HepG2 (cell line): ENCODE measurements around the gene METTL13. TPM values are rescaled to one million over a fixed set of nuclear protein-coding genes. Genes with fewer than 3 reads are reported as not detected.

Experiments used
- ATAC-seq: fragments of 200-7000 bp; cut with Tn5 transposase; 3 replicates; pipeline ENCODE4 v1.9.1; 2020; ENCODE audit warnings: mild to moderate bottlenecking, moderate library complexity
- BruUV-seq: library from RNA; stranded (reverse); fragments of 400-500 nt; replicated peaks from 2 replicates; lab custom pipeline; 2021; lab: Mats Ljungman, UMichigan
- CTCF ChIA-PET: fragments of 300-600 bp; formaldehyde crosslinking; extraction: SDS; loops from one replicate; lab custom pipeline; 2021; ENCODE audit warnings: low total read pairs, inconsistent platforms, low intra/inter-chr PET ratio; lab: Yijun Ruan, JAX
- POLR2A ChIA-PET: fragments of 350-600 bp; sonication (Branson Sonifier 250); formaldehyde crosslinking; loops from one replicate; lab custom pipeline; 2020; ENCODE audit warnings: antibody characterized with exemption, inconsistent platforms; lab: Yijun Ruan, JAX
- DNase-seq: peaks from one replicate; pipeline ENCODE4 v3.0.0-alpha.2; 2015; ENCODE audit warnings: low spot score
- FAIRE-seq: peaks from 3 replicates; lab custom pipeline; 2011; peaks lifted over from hg19 to GRCh38; lab: Jason Lieb, UNC
- H2AFZ ChIP-seq: one replicate; pipeline ENCODE4 v1.6.1; 2011; ENCODE audit warnings: low read length, inconsistent platforms
- H3K27ac ChIP-seq: fragments of 300-600 bp; 3 replicates; pipeline ENCODE4 v1.8.0; 2011; ENCODE audit warnings: mixed run types, mild to moderate bottlenecking, mixed read lengths, low read length, inconsistent platforms; ENCODE audit not compliant: insufficient read depth; ENCODE audit errors: extremely low read length
- H3K27me3 ChIP-seq, 2 experiments: fragments of 200-600 bp in 1 of 2; 2 replicates in 1 of 2; 3 replicates in 1 of 2; pipeline versions ENCODE4 v1.6.0 to v1.8.0; 2011; ENCODE audit warnings: low read length in 2 of 2, mild to moderate bottlenecking in 2 of 2, moderate library complexity in 2 of 2, inconsistent platforms in 1 of 2; ENCODE audit not compliant: insufficient read depth in 2 of 2, control insufficient read depth in 1 of 2
- H3K36me3 ChIP-seq, 2 experiments: fragments of 200-600 bp in 1 of 2; replicated peaks in 1 of 2; 2 replicates in 1 of 2; 3 replicates in 1 of 2; pipeline versions ENCODE4 v1.5.1 to v1.8.0; 2011; ENCODE audit warnings: low read length in 2 of 2, inconsistent platforms in 1 of 2; ENCODE audit not compliant: insufficient read depth in 2 of 2, control insufficient read depth in 1 of 2
- H3K4me1 ChIP-seq: 2 replicates; pipeline ENCODE4 v1.5.1; 2012; ENCODE audit warnings: low read length, inconsistent platforms; ENCODE audit not compliant: insufficient read depth
- H3K4me2 ChIP-seq: 2 replicates; pipeline ENCODE4 v1.6.0; 2011; ENCODE audit warnings: low read depth, low read length, inconsistent platforms
- H3K4me3 ChIP-seq, 3 experiments: fragments of 200-600 bp in 1 of 3; sonication (generic), shearing (Covaris generic) in 1 of 3; replicated peaks in 1 of 3; 2 replicates each; pipeline ENCODE4 v1.5.1; 2011 to 2016; ENCODE audit warnings: low read length in 3 of 3, inconsistent platforms in 2 of 3, low read depth in 2 of 3, mild to moderate bottlenecking in 2 of 3, control low read depth in 1 of 3, mixed read lengths in 1 of 3; ENCODE audit not compliant: insufficient read depth in 1 of 3
- H3K79me2 ChIP-seq: one replicate; pipeline ENCODE4 v1.6.1; 2011; ENCODE audit warnings: low read length, inconsistent platforms; ENCODE audit not compliant: insufficient read depth
- H3K9ac ChIP-seq: 2 replicates; pipeline ENCODE4 v1.6.0; 2011; ENCODE audit warnings: mild to moderate bottlenecking, low read depth, low read length, inconsistent platforms; ENCODE audit not compliant: insufficient read depth
- H3K9me3 ChIP-seq: 2 replicates; pipeline ENCODE4 v1.5.1; 2012; ENCODE audit warnings: mild to moderate bottlenecking, low read length
- H4K20me1 ChIP-seq: 2 replicates; pipeline ENCODE4 v1.6.0; 2011; ENCODE audit warnings: inconsistent platforms, mild to moderate bottlenecking, low read length, moderate library complexity; ENCODE audit not compliant: insufficient read depth
- ARID2 ChIP-seq: sonication (generic); formaldehyde crosslinking; IDR thresholded peaks from 2 replicates; pipeline ENCODE4 v1.8.1; 2022; ENCODE audit warnings: mild to moderate bottlenecking, missing genetic modification reagents, borderline replicate concordance
- ASH2L ChIP-seq: fragments of 300-600, 200-600 bp; sonication (generic); IDR thresholded peaks from 2 replicates; pipeline ENCODE4 v1.7.0; 2017; ENCODE audit warnings: low read depth, mild to moderate bottlenecking, moderate library complexity, mixed read lengths, low read length; ENCODE audit not compliant: insufficient read length
- HNRNPH1 ChIP-seq: fragments of 200-400 bp; formaldehyde crosslinking; optimal IDR thresholded peaks from 2 replicates; pipeline ENCODE3; 2017; ENCODE audit warnings: mild to moderate bottlenecking, low read depth, low read length
- RBAK ChIP-seq: sonication (generic); formaldehyde crosslinking; IDR thresholded peaks from 2 replicates; pipeline ENCODE4 v1.5.1; 2020; ENCODE audit warnings: mild to moderate bottlenecking, missing genetic modification reagents
- ZFX ChIP-seq: sonication (generic); formaldehyde crosslinking; IDR thresholded peaks from 2 replicates; pipeline ENCODE4 v1.4.0; 2020; ENCODE audit warnings: mild to moderate bottlenecking, low read depth, missing genetic modification reagents, moderate library complexity
- ZNF263 ChIP-seq: sonication (generic); formaldehyde crosslinking; IDR thresholded peaks from 2 replicates; pipeline ENCODE4 v1.4.0; 2020; ENCODE audit warnings: missing genetic modification reagents
- ZNF274 ChIP-seq: sonication (generic); formaldehyde crosslinking; IDR thresholded peaks from 2 replicates; pipeline ENCODE4 v1.5.1; 2020; ENCODE audit warnings: mild to moderate bottlenecking, missing genetic modification reagents
- ZNF326 ChIP-seq: sonication (generic); formaldehyde crosslinking; IDR thresholded peaks from 2 replicates; pipeline ENCODE4 v1.4.0; 2020; ENCODE audit warnings: missing genetic modification reagents, borderline replicate concordance
- ZNF441 ChIP-seq: sonication (generic); formaldehyde crosslinking; IDR thresholded peaks from 2 replicates; pipeline ENCODE4 v1.7.0; 2021; ENCODE audit warnings: missing genetic modification reagents, borderline replicate concordance
- ZNF614 ChIP-seq: IDR thresholded peaks from 2 replicates; pipeline ENCODE4 v1.6.1; 2018; ENCODE audit warnings: missing biosample characterization, missing genetic modification reagents, inconsistent platforms, borderline replicate concordance
- ZNF710 ChIP-seq: sonication (generic); formaldehyde crosslinking; IDR thresholded peaks from 2 replicates; pipeline ENCODE4 v1.5.0; 2020; ENCODE audit warnings: mild to moderate bottlenecking, missing genetic modification reagents, borderline replicate concordance
- WGBS: methylation state at CpG from one replicate; pipeline ENCODE4 v1.1.6; 2017; ENCODE audit warnings: low lambda C conversion rate; 5-methylcytosine and 5-hydroxymethylcytosine counted together
- in situ Hi-C: cut with HindIII; loops from 2 replicates; pipeline ENCODE4 v1.10.0; 2017; ENCODE audit warnings: low pct_unique_long_range_greater_than_20kb; ENCODE audit not compliant: extremely low pct_ligation_motif_present
- intact Hi-C: fragments of 100-400 bp; cut with micrococcal nuclease; formaldehyde crosslinking; loops from one replicate; pipeline ENCODE4 v1.10.0; 2022; ENCODE audit not compliant: unreplicated experiment
- polyA plus RNA-seq, 8 experiments: library from polyadenylated mRNA; depleted of rRNA in 3 of 8; stranded (reverse) in 7 of 8; unstranded in 1 of 8; fragments of >200 nt; fragmentation: Illumina TruSeq in 4 of 8; extraction: Trizol in 4 of 8; gene quantifications; 2 replicates each; pipeline versions ENCODE4 v1.2.1 to v1.2.3, GENCODE V29; 2011 to 2016; ENCODE audit warnings: low read depth in 4 of 8, missing spikeins in 1 of 8, mixed read lengths in 1 of 8; ENCODE audit not compliant: insufficient read depth in 1 of 8
- total RNA-seq, 5 experiments: library from RNA; depleted of rRNA; stranded (reverse); fragments of >200 nt; fragmentation: Illumina TruSeq; extraction: Trizol; gene quantifications; 2 replicates each; pipeline ENCODE4 v1.2.3, GENCODE V29; 2016; ENCODE audit warnings: low read depth in 1 of 5
- TF ChIP-seq, protein P1 (sequence below): sonication (generic); formaldehyde crosslinking; conservative IDR thresholded peaks from 2 replicates; pipeline ENCODE4 v1.4.0; 2020; ENCODE audit warnings: missing genetic modification reagents
- TF ChIP-seq, protein P2 (sequence below): sonication (generic); formaldehyde crosslinking; IDR thresholded peaks from 2 replicates; pipeline ENCODE4 v1.5.1; 2020; ENCODE audit warnings: mild to moderate bottlenecking, moderate library complexity, missing genetic modification reagents
- TF ChIP-seq, protein P3 (sequence below): sonication (generic); formaldehyde crosslinking; IDR thresholded peaks from 2 replicates; pipeline ENCODE4 v1.4.0; 2020; ENCODE audit warnings: missing genetic modification reagents

METTL13 gene
- total and polyA plus RNA-seq, 2 of the 13 experiments (the other 11 are each of a cell fraction or from before 2014, with no cell fraction given), result 18.6 to 22.8 TPM

GRCh38 chr1:171826973-171827372 lies 45.5 kb downstream of the METTL13 start (continued):
- TF ChIP-seq, protein P1, sequence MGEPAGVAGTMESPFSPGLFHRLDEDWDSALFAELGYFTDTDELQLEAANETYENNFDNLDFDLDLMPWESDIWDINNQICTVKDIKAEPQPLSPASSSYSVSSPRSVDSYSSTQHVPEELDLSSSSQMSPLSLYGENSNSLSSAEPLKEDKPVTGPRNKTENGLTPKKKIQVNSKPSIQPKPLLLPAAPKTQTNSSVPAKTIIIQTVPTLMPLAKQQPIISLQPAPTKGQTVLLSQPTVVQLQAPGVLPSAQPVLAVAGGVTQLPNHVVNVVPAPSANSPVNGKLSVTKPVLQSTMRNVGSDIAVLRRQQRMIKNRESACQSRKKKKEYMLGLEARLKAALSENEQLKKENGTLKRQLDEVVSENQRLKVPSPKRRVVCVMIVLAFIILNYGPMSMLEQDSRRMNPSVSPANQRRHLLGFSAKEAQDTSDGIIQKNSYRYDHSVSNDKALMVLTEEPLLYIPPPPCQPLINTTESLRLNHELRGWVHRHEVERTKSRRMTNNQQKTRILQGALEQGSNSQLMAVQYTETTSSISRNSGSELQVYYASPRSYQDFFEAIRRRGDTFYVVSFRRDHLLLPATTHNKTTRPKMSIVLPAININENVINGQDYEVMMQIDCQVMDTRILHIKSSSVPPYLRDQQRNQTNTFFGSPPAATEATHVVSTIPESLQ (CRISPR knock-in tag), result no peak
- no peak for TF ChIP-seq ZNF326 (CRISPR knock-in tag)
- TF ChIP-seq, all 625 proteins: peak for 0

- Histone ChIP-seq H3K9me3 (peaks cover 20% of the 10 kb centered on the region), H3K9ac (no peak overlapping the region), H3K36me3 (no peaks in the 10 kb centered on the region), H3K27me3 (no peaks in the 10 kb centered on the region), H3K4me1 (no peaks in the 10 kb centered on the region), H3K4me3 (no peak overlapping the region), H3K27ac (no peak overlapping the region), H3K79me2 (no peaks in the 10 kb centered on the region), H2AFZ (no peak overlapping the region), H4K20me1 (no peaks in the 10 kb centered on the region), H3K4me2 (no peak overlapping the region)
- in situ Hi-C loops, result no loop called here
- no peak for ATAC-seq
- POLR2A ChIA-PET, result no interaction called here
- TF ChIP-seq HNRNPH1, result no peak
- TF ChIP-seq, protein P2, sequence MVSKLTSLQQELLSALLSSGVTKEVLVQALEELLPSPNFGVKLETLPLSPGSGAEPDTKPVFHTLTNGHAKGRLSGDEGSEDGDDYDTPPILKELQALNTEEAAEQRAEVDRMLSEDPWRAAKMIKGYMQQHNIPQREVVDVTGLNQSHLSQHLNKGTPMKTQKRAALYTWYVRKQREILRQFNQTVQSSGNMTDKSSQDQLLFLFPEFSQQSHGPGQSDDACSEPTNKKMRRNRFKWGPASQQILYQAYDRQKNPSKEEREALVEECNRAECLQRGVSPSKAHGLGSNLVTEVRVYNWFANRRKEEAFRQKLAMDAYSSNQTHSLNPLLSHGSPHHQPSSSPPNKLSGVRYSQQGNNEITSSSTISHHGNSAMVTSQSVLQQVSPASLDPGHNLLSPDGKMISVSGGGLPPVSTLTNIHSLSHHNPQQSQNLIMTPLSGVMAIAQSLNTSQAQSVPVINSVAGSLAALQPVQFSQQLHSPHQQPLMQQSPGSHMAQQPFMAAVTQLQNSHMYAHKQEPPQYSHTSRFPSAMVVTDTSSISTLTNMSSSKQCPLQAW (CRISPR knock-in tag), result no peak
- no peak for TF ChIP-seq ZFX (CRISPR knock-in tag)
- TF ChIP-seq, protein P3, sequence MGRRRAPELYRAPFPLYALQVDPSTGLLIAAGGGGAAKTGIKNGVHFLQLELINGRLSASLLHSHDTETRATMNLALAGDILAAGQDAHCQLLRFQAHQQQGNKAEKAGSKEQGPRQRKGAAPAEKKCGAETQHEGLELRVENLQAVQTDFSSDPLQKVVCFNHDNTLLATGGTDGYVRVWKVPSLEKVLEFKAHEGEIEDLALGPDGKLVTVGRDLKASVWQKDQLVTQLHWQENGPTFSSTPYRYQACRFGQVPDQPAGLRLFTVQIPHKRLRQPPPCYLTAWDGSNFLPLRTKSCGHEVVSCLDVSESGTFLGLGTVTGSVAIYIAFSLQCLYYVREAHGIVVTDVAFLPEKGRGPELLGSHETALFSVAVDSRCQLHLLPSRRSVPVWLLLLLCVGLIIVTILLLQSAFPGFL (CRISPR knock-in tag), result no peak
- no peak for TF ChIP-seq ZNF263
- TF ChIP-seq ZNF710 (CRISPR knock-in tag), result no peak
- TF ChIP-seq RBAK (CRISPR knock-in tag), result no peak
- TF ChIP-seq ZNF274, result no peak
- no peak for TF ChIP-seq ZNF441 (CRISPR knock-in tag)
- TF ChIP-seq ARID2 (CRISPR knock-in tag), result no peak
- no peak for TF ChIP-seq ZNF614 (CRISPR knock-in tag)
- TF ChIP-seq ASH2L, result no peak
- WGBS, result 76% methylated on average over 11 of the region's 11 CpGs
- no peak for DNase-seq
- FAIRE-seq, result no peak
- BruUV-seq, result no TSS peak
- CTCF ChIA-PET, result no interaction called here
- intact Hi-C loops, result no loop called here
Observed at GRCh38 chr1:171828794-171829193, 47.3 kb downstream of the METTL13 start.
